Sigmoid colon (tissue), 7 donors: ENCODE measurements around the gene PLCH1. TPM values are rescaled to one million over a fixed set of nuclear protein-coding genes. Genes with fewer than 3 reads are reported as not detected.

Source experiments
- DNase-seq: peaks from one replicate; pipeline ENCODE4 v3.0.0-alpha.2; 2019
- H3K27ac ChIP-seq, 4 donors: fragments of 200-600 bp; sonication (generic); one replicate each; pipeline ENCODE4 v1.5.1; 2016 to 2019; ENCODE audit warnings: mild to moderate bottlenecking in 1 of 4
- H3K27me3 ChIP-seq, 3 donors: fragments of 200-600 bp; sonication (generic); one replicate each; pipeline ENCODE4 v1.5.1; 2019; ENCODE audit warnings: mild to moderate bottlenecking in 1 of 3
- H3K36me3 ChIP-seq, 4 donors: fragments of 200-600 bp; sonication (generic); one replicate each; pipeline ENCODE4 v1.5.1; 2016 to 2019
- H3K4me1 ChIP-seq, 4 donors: fragments of 200-600 bp; sonication (generic); one replicate each; pipeline ENCODE4 v1.5.1; 2017 to 2019
- H3K4me3 ChIP-seq, 4 donors: fragments of 200-600 bp; sonication (generic); one replicate each; pipeline ENCODE4 v1.5.1; 2017 to 2019; ENCODE audit warnings: mild to moderate bottlenecking in 2 of 4, moderate library complexity in 1 of 4
- H3K9me3 ChIP-seq, 4 donors: fragments of 200-600 bp in 3 of 4; sonication (generic) in 3 of 4; one replicate each; pipeline versions ENCODE4 v1.5.1 to v1.6.1; 2013 to 2019
- EP300 ChIP-seq, 4 donors: sonication (generic); formaldehyde crosslinking; IDR thresholded peaks; one replicate each; pipeline ENCODE4 v1.6.1; 2017; ENCODE audit warnings: antibody characterized with exemption in 4 of 4
- POLR2A ChIP-seq, 2 donors: fragments of 450-650 bp; IDR thresholded peaks; one replicate each; pipeline ENCODE4 v1.6.1; 2016; ENCODE audit warnings: antibody characterized with exemption in 2 of 2, mild to moderate bottlenecking in 2 of 2, moderate library complexity in 2 of 2
- POLR2AphosphoS5 ChIP-seq, 4 donors: sonication (generic); formaldehyde crosslinking; IDR thresholded peaks; one replicate each; pipeline ENCODE4 v1.6.1; 2017; ENCODE audit warnings: antibody characterized with exemption in 4 of 4
- WGBS, 2 donors: extraction: QIAGEN DNeasy Blood & Tissue Kit; methylation state at CpG; one replicate each; pipeline ENCODE4 v1.1.7; 2013; 5-methylcytosine and 5-hydroxymethylcytosine counted together
- intact Hi-C: fragments of 100-400 bp; cut with DNase I; formaldehyde crosslinking; loops from one replicate; pipeline ENCODE4 v1.15.1; 2023
- polyA plus RNA-seq, 3 donors: library from polyadenylated mRNA; stranded (reverse); fragments of 200-250 nt; gene quantifications; one replicate each; pipeline ENCODE4 v1.2.3, GENCODE V29; 2013
- total RNA-seq, 4 donors: library from RNA; depleted of rRNA; stranded (reverse); fragments of >200 nt; gene quantifications; one replicate each; pipeline ENCODE4 v1.1.0, GENCODE V29; 2016
- TF ChIP-seq, protein P1 (sequence below), 4 experiments: fragments of 450-650 bp in 3 of 4; fragments of 200-600 bp in 1 of 4; IDR thresholded peaks; one replicate each; pipeline ENCODE4 v1.5.1; 2016 to 2019; ENCODE audit warnings: antibody characterized with exemption in 4 of 4, mild to moderate bottlenecking in 3 of 4, moderate library complexity in 2 of 4
- donor health status: healthy with polysubstance abuse.
- donor health status: Bipolar disorder and iron deficiency.
- donor health status: healthy.

The PLCH1 gene
- total and polyA plus RNA-seq, 7 donors = 0.36 to 1.9 (median 0.83) TPM

GRCh38 chr3:155335724-155336354 lies 409.0 kb downstream of the PLCH1 start:
- Histone ChIP-seq H3K4me1 (no peaks in the 10 kb centered on the region), H3K27ac (no peak overlapping the region), H3K4me3 (no peak overlapping the region), H3K9me3 (no peaks in the 10 kb centered on the region), H3K36me3 (no peaks in the 10 kb centered on the region), H3K27me3 (no peaks in the 10 kb centered on the region)
- intact Hi-C loops = no loop called here
- no peak for DNase-seq
- no peak for TF ChIP-seq POLR2AphosphoS5 (IDR thresholded peaks at IDR 0.05)
- TF ChIP-seq, protein P1, sequence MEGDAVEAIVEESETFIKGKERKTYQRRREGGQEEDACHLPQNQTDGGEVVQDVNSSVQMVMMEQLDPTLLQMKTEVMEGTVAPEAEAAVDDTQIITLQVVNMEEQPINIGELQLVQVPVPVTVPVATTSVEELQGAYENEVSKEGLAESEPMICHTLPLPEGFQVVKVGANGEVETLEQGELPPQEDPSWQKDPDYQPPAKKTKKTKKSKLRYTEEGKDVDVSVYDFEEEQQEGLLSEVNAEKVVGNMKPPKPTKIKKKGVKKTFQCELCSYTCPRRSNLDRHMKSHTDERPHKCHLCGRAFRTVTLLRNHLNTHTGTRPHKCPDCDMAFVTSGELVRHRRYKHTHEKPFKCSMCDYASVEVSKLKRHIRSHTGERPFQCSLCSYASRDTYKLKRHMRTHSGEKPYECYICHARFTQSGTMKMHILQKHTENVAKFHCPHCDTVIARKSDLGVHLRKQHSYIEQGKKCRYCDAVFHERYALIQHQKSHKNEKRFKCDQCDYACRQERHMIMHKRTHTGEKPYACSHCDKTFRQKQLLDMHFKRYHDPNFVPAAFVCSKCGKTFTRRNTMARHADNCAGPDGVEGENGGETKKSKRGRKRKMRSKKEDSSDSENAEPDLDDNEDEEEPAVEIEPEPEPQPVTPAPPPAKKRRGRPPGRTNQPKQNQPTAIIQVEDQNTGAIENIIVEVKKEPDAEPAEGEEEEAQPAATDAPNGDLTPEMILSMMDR (IDR thresholded peaks at IDR 0.05) = no peak
- no peak for TF ChIP-seq EP300 (IDR thresholded peaks at IDR 0.05)
- TF ChIP-seq POLR2A (IDR thresholded peaks at IDR 0.05) = no peak
- WGBS, 2 donors = 73 to 84% methylated on average over 3 of the region's 3 CpGs

- no peak overlapping the region for H3K27ac ChIP-seq
- TF ChIP-seq POLR2AphosphoS5 (IDR thresholded peaks at IDR 0.05) (no peak), POLR2A (IDR thresholded peaks at IDR 0.05) (no peak), EP300 (IDR thresholded peaks at IDR 0.05) (no peak)
- TF ChIP-seq, protein P1 (IDR thresholded peaks at IDR 0.05) = no peak
- WGBS, 2 donors = 44 to 75% methylated on average over 6 of the region's 6 CpGs
- DNase-seq = no peak
- no peak overlapping the region for H3K4me3 ChIP-seq
- intact Hi-C loops = no loop called here
- H3K27me3 ChIP-seq = no peaks in the 10 kb centered on the region
- no peaks in the 10 kb centered on the region for H3K36me3 ChIP-seq
- H3K9me3 ChIP-seq = no peaks in the 10 kb centered on the region
- no peaks in the 10 kb centered on the region for H3K4me1 ChIP-seq
These were observed 409.8 kb downstream of the PLCH1 start for GRCh38 chr3:155334914-155335723.

DNA sequence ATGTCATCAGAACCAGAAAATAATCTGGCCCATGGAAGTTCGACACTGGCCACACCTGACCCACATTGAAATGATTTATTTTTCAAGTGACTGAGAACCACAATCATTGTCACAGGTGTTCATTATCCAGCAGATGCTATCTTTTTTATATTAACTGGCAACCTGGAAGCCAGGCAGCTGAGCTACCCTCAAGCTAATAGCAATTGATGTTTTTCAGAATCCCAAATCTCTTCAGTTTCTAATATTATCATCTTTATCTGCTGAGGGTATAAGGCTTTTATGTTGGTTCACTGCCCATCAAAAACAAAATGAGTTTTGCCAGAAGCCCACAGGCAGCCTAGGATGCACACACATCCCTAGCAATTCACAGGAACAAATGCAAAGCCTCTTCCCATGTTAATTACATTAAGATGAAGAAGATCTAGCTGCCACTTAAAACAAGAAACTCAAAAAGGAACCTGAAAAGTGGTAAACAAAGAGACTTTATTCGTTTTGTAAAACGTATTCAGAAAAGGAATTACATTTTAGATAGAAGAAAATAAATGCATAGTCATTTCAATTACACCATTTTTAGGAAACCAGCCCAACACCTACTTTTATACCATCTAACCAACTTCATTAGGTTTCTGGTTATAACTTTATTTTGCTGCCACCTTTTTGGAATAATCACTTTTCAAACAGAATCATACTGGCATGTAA lies 410.5 kb downstream of the PLCH1 start:
- TF ChIP-seq EP300 (IDR thresholded peaks at IDR 0.05) (no peak), POLR2A (IDR thresholded peaks at IDR 0.05) (no peak), POLR2AphosphoS5 (IDR thresholded peaks at IDR 0.05) (no peak)
- TF ChIP-seq, protein P1 (IDR thresholded peaks at IDR 0.05) = no peak
- DNase-seq = no peak
- Histone ChIP-seq H3K4me1 (no peaks in the 10 kb centered on the region), H3K9me3 (no peaks in the 10 kb centered on the region), H3K36me3 (no peaks in the 10 kb centered on the region), H3K4me3 (no peak overlapping the region), H3K27me3 (no peaks in the 10 kb centered on the region), H3K27ac (no peak overlapping the region)
- WGBS, 2 donors = 46 to 85% methylated on average over 3 of the region's 3 CpGs
- intact Hi-C loops = no loop called here

DNA sequence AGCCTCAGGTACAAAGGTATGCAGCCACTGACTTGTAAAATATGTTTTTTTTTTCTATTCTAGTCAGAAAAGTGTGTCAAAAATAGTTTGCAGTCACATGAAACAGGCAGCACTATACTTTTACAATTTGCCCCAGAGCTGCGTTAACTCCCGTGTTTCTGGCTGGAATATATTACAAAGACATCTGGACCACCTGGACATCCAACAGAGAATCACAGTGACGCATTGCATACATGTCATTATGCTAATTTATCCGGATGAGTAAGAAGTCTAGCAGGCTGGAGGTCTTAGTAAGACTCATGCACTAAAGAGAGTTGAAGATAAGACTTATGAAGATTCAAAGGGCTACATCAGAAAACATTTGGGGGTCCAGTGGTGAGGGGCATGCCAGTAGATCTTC lies 412.2 kb downstream of the PLCH1 start:
- Histone ChIP-seq H3K27ac (no peak overlapping the region), H3K4me3 (no peak overlapping the region), H3K36me3 (no peaks in the 10 kb centered on the region), H3K27me3 (no peaks in the 10 kb centered on the region), H3K9me3 (no peaks in the 10 kb centered on the region), H3K4me1 (no peaks in the 10 kb centered on the region)
- no peak for DNase-seq
- intact Hi-C loops = no loop called here
- 81 to 94% methylated on average over 4 of the region's 4 CpGs for WGBS, 2 donors
- TF ChIP-seq, protein P1 (IDR thresholded peaks at IDR 0.05) = no peak
- TF ChIP-seq POLR2A (IDR thresholded peaks at IDR 0.05) = no peak
- no peak for TF ChIP-seq POLR2AphosphoS5 (IDR thresholded peaks at IDR 0.05)
- no peak for TF ChIP-seq EP300 (IDR thresholded peaks at IDR 0.05)
